Heart left ventricle (tissue), 16 donors: ENCODE results near the gene CEP112. TPM values are rescaled to one million over a fixed set of nuclear protein-coding genes. Genes with fewer than 3 reads are reported as not detected.
A peak's percentile ranks its signal among the peaks of the same experiment; 100 is the strongest.

Experiments used
- ATAC-seq, 4 donors: fragments of 200-7000 bp; cut with Tn5 transposase; one replicate each; pipeline ENCODE4 v1.9.1; 2020 to 2022; ENCODE audit warnings: moderate library complexity in 4 of 4, mild to moderate bottlenecking in 3 of 4, moderate number of reproducible peaks in 1 of 4
- DNase-seq, 5 donors: peaks; one replicate each; pipeline ENCODE4 v3.0.0-alpha.2; 2020
- H3K27ac ChIP-seq, 12 donors: fragments of 200-600 bp; sonication (generic) in 4 of 12; one replicate each; pipeline versions ENCODE4 v1.5.0 to v1.8.0; 2016 to 2022; ENCODE audit warnings: mild to moderate bottlenecking in 2 of 12
- H3K27me3 ChIP-seq, 9 donors: fragments of 200-600 bp; sonication (generic) in 2 of 9; one replicate each; pipeline versions ENCODE4 v1.5.1 to v1.8.0; 2016 to 2022; ENCODE audit warnings: mild to moderate bottlenecking in 3 of 9
- H3K36me3 ChIP-seq, 9 donors: fragments of 200-600 bp; sonication (generic) in 2 of 9; one replicate each; pipeline versions ENCODE4 v1.5.0 to v1.8.0; 2018 to 2022; ENCODE audit warnings: mild to moderate bottlenecking in 2 of 9
- H3K4me1 ChIP-seq, 12 donors: fragments of 200-600 bp; sonication (generic) in 4 of 12; one replicate each; pipeline versions ENCODE4 v1.5.0 to v1.8.0; 2016 to 2022; ENCODE audit warnings: mild to moderate bottlenecking in 3 of 12
- H3K4me3 ChIP-seq, 12 donors: fragments of 200-600 bp; sonication (generic) in 4 of 12; one replicate each; pipeline versions ENCODE4 v1.5.0 to v1.8.0; 2017 to 2022; ENCODE audit warnings: mild to moderate bottlenecking in 9 of 12, moderate library complexity in 4 of 12
- H3K9me3 ChIP-seq, 12 donors: fragments of 200-600 bp; sonication (generic) in 4 of 12; one replicate each; pipeline versions ENCODE4 v1.5.0 to v1.8.0; 2016 to 2022; ENCODE audit warnings: mild to moderate bottlenecking in 1 of 12
- POLR2A ChIP-seq, 2 donors: fragments of 450-650 bp; IDR thresholded peaks; one replicate each; pipeline ENCODE4 v1.6.1; 2017; ENCODE audit warnings: antibody characterized with exemption in 2 of 2, mild to moderate bottlenecking in 2 of 2, moderate library complexity in 2 of 2
- WGBS, 4 donors: extraction: QIAGEN DNeasy Blood & Tissue Kit in 2 of 4; methylation state at CpG; one replicate each; pipeline versions ENCODE4 v1.1.5 to v1.1.7; 2013 to 2018; 5-methylcytosine and 5-hydroxymethylcytosine counted together
- intact Hi-C, 10 donors: fragments of 100-400 bp; cut with DNase I; formaldehyde crosslinking; loops; one replicate each; pipeline versions ENCODE4 v1.11.1 to v1.14.2; 2022
- polyA plus RNA-seq, 2 donors: library from polyadenylated mRNA; stranded (reverse); fragments of 200-250 nt; gene quantifications; one replicate each; pipeline ENCODE4 v1.2.3, GENCODE V29; 2013
- total RNA-seq, 9 donors: library from RNA; depleted of rRNA in 2 of 9; stranded (reverse); fragments of >200 nt in 2 of 9; fragmentation: NEBNext Ultra II Directional in 3 of 9; extraction: Animal tissue kit (Norgen Biotek cat#: 25700) in 3 of 9; gene quantifications; one replicate each; pipeline versions ENCODE4 v1.1.0 to v1.2.4, GENCODE V29; 2016 to 2023
- TF ChIP-seq, protein P1 (sequence below), 12 donors: fragments of 200-600 bp; sonication (generic) in 4 of 12; IDR thresholded peaks; one replicate each; pipeline versions ENCODE4 v1.5.0 to v1.8.0; 2018 to 2022; ENCODE audit warnings: antibody characterized with exemption in 12 of 12, mild to moderate bottlenecking in 5 of 12
- donor health status: ischemic (EF 13 %, LVEDD 7.1; RV severe dilation, severe dysfunction).
- donor health status: healthy with polysubstance abuse.
- donor health status: DM: no; HTN: yes; CAD: no.
- donor health status: DM: no; HTN: no; CAD: no.
- donor health status: ischemic (EF 25% LVEDD 6.9; RV normal size, moderate dysfunction).
- donor health status: ischemic (EF 25% LVEDD 5.7; RV mildly dilated, moderate dysfunction).
- donor health status: healthy.
- donor health status: DM: yes; HTN: yes; CAD: no.
- donor health status: ischemic (EF 35%, LVEDD 5.7; RV mildly dilated, moderate dysfunction).
- donor health status: nonischemic (EF 11% LVEDD 7.7; RV severe dilation, severe dysfunction).
- donor health status: DM: yes; HTN: yes; CAD: no.
- donor health status: PGD.
- donor health status: ischemic (EF 29% LVEDD 5.4; RV normal size, mild dysfunction).
- donor health status: nonischemic (EF 23%, LVEDD 6.1; RV moderate dilation, normal function).

CEP112 gene
- total and polyA plus RNA-seq, 11 donors: 5.5 to 28.3 (median 14.3) TPM

DNA sequence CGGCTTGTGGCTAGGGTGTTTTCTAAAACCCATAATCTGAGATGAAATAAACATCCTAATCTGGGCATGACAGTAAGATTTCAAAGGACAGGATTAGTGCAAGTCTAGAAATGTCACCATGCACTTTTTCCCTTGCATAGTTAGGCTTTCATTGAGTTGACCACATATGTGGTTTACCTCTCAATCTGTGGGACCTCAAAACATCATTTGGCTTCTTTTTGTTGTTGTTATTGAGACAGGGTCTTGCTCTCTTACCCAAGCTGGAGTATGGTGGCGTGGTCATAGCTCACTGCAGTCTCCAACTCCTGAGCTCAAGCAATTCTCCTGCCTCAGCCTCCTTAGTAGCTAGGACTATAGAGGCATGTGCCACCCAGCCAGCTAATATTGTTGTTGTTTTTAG, 197.8 kb downstream of the CEP112 start:
- Histone ChIP-seq H3K9me3 (peaks cover 0 to 16% (median 0%) of the 10 kb centered on the region in 12 donors), H3K27ac (no peak overlapping the region), H3K36me3 (no peaks in the 10 kb centered on the region), H3K4me3 (no peak overlapping the region), H3K4me1 (no peaks in the 10 kb centered on the region), H3K27me3 (no peaks in the 10 kb centered on the region)
- intact Hi-C loops: no loop called here
- DNase-seq (no peak), ATAC-seq (no peak)
- TF ChIP-seq, protein P1, sequence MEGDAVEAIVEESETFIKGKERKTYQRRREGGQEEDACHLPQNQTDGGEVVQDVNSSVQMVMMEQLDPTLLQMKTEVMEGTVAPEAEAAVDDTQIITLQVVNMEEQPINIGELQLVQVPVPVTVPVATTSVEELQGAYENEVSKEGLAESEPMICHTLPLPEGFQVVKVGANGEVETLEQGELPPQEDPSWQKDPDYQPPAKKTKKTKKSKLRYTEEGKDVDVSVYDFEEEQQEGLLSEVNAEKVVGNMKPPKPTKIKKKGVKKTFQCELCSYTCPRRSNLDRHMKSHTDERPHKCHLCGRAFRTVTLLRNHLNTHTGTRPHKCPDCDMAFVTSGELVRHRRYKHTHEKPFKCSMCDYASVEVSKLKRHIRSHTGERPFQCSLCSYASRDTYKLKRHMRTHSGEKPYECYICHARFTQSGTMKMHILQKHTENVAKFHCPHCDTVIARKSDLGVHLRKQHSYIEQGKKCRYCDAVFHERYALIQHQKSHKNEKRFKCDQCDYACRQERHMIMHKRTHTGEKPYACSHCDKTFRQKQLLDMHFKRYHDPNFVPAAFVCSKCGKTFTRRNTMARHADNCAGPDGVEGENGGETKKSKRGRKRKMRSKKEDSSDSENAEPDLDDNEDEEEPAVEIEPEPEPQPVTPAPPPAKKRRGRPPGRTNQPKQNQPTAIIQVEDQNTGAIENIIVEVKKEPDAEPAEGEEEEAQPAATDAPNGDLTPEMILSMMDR (IDR thresholded peaks at IDR 0.05): no peak
- TF ChIP-seq POLR2A (IDR thresholded peaks at IDR 0.05): no peak
- WGBS, 4 donors: 93 to 100% (median 97%) methylated on average over 2 of the region's 2 CpGs

DNA sequence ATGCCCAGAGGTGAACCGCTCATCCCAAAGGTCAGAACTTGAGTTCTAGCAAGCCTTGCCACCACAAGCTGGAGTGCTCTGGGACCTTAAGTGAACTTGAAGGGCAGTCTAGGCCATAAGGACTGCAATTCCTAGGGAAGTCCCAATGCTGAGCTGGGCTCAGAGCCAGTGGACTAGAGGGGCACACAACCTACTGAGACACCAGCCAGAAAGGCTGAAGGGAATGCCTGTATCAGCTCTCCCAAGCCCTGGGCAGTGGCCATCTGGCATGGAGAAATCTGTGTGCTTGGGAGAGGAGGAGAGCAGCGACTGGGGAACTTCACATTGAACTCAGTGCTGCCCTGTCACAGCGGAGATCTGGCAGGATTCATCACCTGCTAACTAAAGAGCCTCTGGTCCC, 201.3 kb downstream of the CEP112 start:
- ATAC-seq (peak; percentile 93 to 99 (median 98)), DNase-seq (peak; percentile 50 to 85 (median 62))
- Histone ChIP-seq H3K9me3 (peaks cover 0 to 33% (median 11%) of the 10 kb centered on the region in 12 donors), H3K4me3 (no peak overlapping the region), H3K36me3 (no peaks in the 10 kb centered on the region), H3K27me3 (no peaks in the 10 kb centered on the region), H3K4me1 (no peaks in the 10 kb centered on the region), H3K27ac (no peak overlapping the region)
- intact Hi-C loops: no loop called here
- 49 to 75% (median 56%) methylated on average over 2 to 3 of the region's 3 CpGs for WGBS, 4 donors
- TF ChIP-seq, protein P1 (IDR thresholded peaks at IDR 0.05): no peak
- no peak for TF ChIP-seq POLR2A (IDR thresholded peaks at IDR 0.05)

DNA sequence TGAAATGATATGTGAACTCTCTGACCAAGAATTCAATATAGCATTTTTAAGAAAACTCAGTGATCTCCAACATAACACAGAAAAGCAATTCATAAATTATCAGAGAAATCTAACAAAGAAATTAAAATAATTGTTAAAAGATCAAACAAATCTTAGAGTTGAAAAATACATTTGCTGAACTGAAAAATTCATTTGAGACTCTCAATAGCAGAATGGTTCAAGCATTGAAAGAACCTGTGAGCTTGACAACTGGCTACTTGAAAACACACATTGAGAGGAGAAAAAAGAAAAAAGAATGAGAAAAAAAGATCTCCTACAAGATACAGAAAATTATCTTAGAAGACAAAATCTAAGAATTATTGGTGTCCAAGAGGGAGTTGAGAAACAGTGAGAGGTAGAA, 203.5 kb downstream of the CEP112 start:
- Histone ChIP-seq H3K9me3 (peaks cover 0 to 33% (median 11%) of the 10 kb centered on the region in 12 donors), H3K27me3 (no peaks in the 10 kb centered on the region), H3K36me3 (no peaks in the 10 kb centered on the region), H3K4me1 (no peaks in the 10 kb centered on the region), H3K4me3 (no peak overlapping the region), H3K27ac (no peak overlapping the region)
- intact Hi-C loops: no loop called here
- ATAC-seq (no peak), DNase-seq (no peak)
- TF ChIP-seq POLR2A (IDR thresholded peaks at IDR 0.05): no peak
- TF ChIP-seq, protein P1 (IDR thresholded peaks at IDR 0.05): no peak

DNA sequence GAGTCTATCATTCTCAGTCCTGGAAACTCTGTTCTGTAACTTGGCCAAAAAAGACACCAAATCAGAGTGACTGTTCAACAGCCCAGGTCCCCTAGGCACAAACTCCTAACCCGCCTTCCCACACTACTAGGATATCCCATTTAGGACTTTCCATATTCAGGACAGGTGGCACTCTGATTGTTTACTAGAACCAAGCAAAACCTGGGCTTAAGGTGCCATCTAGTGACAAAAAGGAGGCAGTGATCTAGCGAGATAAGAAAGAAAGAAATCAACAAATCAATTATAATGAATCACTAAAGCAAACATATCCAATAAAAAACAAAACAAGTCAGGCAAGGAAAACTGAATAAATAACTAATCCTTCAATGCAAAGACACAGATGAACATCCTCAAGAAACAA, 203.9 kb downstream of the CEP112 start:
- peaks cover 0 to 33% (median 11%) of the 10 kb centered on the region in 12 donors for H3K9me3 ChIP-seq
- ATAC-seq (no peak), DNase-seq (no peak)
- no peak overlapping the region for H3K27ac ChIP-seq
- intact Hi-C loops: no loop called here
- no peaks in the 10 kb centered on the region for H3K36me3 ChIP-seq
- H3K4me1 ChIP-seq: no peaks in the 10 kb centered on the region
- WGBS, 4 donors: 70 to 83% (median 73%) methylated on average over 2 of the region's 2 CpGs
- H3K4me3 ChIP-seq: no peak overlapping the region
- H3K27me3 ChIP-seq: no peaks in the 10 kb centered on the region
- TF ChIP-seq, protein P1 (IDR thresholded peaks at IDR 0.05): peak in 7 of 12 donors; percentile 14 to 38 (median 19)
- TF ChIP-seq POLR2A (IDR thresholded peaks at IDR 0.05): no peak
